Right hindlimb (tissue), 1 donor: Measurements from ENCODE around the gene C3orf22.
A peak's percentile ranks its signal among the peaks of the same experiment; 100 is the strongest.

Experiments used
- DNase-seq: peaks from one replicate; pipeline ENCODE4 v3.0.0-alpha.2; 2018

Gene C3orf22

DNA sequence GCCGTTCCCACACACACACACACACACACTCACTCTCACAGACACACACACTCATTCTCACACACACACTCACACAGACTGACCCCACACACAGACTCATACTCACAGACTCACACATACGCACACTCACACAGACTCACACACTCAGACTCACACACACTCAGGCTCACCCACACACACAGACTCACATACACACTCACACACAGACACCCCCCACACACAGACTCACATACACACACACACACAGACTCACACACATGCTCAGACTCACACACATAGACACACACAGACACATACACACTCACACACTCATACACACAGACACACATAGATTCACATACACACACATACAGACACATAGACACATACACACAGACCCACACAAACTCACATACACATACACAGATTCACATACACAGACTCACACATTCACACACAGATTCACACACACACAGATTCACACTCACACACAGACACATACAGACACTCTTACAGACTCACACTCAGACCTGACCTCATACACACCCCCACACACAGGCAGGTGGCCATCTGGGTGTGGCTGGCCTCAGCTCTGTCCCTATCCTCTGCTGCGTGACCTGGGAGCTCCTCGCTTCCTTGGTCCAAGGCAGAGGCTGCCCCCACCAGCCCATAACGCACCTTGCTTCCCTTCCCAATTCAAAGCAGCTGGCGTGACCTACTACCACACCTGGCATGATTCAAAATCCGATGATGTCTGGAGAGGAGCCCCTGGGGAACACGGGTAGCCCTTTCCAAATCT, 1.9 kb downstream of the C3orf22 start:
- peak; percentile 11 for DNase-seq

DNA sequence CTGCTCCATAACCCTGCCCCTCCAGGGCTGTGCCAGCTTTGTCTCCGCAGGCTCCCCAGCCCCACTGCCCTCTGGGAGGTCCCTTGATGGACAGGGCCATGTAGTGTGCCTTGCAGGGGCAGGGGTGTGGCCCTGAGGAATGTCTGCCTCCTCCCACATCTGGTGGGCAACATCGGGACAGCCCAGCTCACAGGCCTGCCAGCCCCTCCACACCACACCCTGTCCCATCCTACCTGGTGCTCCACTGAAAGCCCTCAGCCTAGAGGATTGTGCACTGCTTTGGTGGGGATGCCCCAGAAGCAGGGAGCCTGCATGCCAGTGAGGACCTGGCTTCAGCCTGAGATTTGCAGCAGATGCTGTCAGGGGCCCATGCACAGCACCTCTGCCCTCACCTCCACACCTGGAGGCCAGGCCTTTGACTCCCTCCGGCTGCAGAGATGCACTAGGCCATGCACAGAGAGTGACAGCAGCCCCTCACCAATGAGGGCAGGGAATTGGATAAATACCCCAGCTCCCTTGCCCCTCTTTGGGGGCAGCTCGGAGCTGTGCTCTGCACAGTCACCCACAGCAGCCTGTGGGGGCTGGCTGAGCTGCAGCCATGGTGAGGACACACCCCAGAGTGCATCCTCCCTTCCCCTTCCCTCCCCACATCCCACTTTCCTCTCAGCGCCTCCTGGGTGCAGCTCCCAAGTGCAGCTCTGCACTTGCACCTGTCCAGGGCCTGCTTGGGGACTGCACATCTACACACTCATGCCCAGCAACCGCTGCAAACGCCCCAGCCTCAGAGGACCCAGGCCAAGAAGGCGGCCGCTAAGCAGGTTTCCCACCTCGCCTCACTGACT, 2.7 kb downstream of the C3orf22 start:
- DNase-seq, result peak; percentile 11

DNA sequence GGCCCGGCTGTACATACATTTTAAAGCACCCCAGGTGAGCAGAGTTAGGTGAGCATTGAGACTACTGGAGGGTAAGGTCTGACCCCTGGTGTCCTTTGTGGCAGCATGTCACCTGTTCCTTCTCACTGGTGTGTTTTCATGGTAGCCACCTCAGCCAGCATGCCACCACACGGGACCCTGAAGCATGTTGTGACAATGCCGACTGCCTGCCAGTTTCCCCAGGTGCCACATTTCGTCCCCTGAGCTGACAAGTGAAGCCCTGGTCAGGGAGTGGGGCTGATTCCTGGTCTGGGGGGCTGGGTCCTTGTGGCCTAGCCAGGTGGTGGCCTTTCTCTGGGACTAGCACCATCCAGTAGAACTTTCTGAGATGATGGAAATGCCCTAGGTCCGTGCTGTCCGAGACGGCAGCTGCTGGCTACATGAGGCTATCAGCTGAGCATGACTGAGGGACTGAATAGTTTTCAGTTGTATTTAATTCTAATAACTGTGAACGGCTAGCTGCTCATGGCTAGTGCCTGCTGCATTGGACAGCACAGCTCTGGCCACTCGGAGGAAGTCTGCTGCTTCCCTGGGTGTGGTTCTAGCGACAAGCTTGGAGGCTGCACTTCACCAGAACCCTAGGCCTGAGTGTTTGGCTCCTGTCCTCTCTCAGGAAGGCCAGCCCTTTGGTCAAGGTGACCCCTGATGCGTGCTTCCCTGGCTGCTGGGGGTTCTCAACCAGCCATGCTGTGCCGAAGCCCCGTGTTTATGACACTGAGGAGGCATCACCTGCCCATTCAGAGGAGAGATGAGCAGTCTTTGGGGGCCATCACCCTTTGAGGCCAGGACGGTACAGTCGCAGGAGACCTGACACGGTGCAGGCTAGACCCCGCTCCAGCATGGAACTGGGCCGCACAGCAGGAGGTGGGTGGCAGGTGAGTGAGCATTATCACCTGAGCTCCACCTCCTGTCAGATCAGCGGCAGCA, 3.9 kb downstream of the C3orf22 start:
- DNase-seq, result peak; percentile 11

DNA sequence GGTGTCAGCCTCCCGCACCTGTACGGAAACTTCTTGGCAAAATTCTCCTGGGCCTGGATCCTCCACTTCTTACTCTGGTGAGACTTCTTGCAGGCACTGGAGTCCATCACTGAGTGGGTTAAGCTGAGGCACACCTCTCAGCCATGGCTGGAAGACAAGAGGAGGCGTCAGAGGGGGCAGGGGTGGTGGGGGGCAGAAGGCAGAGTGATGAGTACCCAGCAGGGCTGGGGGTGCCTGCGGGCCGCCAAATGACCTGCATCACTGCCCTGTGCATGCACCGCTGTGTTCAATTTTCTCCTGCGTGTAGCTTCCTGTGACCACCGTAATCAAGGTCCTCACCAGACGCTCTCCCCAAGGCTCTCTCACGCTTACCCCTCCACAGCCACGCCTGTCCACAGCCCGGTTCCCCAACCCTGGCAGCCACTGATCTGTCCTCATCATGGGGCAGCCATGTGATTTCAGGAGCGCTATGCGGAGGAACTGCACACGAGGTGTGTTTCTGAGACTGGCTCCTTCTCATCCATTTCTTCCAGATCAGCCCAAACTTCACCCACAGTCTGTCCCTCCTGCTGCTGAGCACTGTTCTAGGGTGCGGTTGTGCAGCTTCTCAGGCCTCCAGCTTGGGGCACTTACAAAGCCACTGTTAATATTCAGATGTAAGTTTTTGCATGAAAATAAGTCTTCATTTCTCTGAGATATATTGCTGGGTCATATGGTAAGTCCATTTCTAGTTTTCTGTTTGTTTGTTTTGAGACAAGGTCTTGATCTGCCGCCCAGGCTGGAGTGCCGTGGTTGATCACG, 5.2 kb downstream of the C3orf22 start:
- DNase-seq, result peak; percentile 9

DNA sequence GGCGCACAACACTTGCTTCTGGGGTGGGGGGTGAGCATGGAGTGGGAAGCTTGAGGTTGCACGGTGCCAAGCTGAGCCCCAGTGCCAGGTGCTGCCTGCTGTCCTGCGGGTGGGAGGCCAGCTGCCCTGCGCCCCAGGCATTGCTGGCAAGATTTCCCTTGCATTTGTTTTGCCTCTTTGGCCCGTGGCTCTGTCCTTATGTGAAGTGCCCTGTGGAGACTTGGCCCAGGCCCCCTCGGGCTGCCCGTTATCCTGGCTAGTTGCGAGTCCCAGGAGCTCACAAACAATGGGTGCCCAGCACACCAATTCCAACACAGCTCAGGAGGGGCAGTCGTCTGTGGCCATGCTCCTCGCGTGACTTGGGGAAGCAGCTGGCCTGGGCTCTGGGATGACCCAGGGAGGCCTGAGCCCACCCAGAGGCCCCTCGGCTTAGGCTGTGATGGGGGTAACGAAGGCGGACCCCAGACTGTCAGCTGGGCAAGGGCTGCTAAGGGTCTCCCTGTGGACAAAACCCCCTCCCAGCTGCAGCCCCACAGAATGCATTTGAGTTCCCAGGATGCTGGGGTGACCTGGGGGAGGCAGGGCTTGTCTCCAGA, 5.9 kb downstream of the C3orf22 start:
- peak; percentile 36 for DNase-seq

DNA sequence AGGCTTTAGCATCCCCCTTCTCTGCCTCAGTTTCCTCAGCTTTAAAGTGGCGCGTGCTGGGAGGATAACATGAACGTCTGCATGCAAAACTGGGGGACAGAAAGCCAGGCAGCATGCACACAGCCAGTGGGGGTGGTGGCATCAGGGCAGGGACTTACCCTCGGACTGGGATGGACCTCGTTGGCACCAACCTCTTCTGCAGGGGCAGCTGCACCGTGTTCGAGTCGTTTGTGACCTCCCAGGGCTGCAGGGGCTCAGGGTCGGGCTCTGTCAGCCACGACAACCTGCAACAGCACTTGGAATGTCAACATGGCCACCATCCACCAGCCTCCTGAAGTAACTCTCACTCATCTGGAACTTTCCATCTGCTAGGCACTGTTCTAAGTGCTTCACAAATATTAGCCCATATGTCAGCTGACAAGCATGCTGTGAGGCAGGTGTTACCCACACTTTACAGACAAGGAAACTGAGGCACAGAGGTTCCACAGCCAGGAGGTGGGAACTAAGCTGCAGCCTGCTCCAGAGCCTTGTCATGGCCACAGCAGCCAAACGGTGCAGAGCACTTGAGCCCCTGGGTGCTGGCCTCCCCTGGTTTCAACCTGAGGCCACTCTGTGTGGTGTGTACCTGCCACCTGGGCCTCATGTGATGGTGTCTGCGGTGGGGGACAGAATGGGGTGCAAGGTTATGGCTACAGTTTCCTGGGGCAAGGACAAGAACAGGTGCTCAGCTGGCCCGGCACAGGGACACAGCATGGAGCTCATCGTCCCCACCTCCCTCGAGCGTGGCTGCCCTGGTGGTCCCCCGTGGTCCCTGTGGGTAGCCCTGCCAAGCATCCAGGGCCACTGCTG, 6.7 kb downstream of the C3orf22 start:
- DNase-seq, result no peak

DNA sequence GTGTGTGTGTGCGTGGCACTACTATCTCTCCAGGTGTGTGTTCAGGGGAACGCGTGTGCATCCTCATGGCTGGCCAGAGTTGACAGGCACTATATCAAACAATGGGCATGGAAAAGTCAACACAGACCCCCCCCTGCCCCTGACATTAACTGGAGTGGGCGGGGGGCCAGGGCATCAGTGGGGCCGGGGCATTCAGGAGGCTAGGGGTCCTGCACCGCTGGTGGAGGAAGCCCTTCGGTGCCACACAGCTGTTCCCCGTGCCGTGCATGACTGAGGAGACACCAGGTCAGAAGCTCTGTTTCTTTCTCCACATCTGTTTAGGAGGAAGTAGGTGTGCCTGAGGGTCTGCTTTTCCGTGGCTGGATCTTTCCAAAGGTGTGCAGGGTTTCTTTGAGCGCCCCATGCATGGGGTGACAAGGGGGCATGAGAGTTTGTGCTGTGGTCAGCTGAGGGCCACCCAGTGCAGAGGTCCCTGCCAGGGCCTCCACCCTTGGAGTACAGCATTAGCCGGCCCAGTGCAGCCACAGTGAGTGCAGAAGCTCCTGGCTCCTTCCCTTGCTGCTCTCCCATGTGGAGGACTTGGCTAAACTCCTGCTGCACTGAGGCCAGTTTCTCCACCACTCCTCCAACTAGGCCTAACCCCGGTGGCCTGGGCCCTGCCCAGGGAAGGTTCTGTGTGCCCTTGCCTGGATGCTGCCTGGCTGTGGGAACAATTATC, 7.5 kb downstream of the C3orf22 start:
- peak; percentile 48 for DNase-seq

DNA sequence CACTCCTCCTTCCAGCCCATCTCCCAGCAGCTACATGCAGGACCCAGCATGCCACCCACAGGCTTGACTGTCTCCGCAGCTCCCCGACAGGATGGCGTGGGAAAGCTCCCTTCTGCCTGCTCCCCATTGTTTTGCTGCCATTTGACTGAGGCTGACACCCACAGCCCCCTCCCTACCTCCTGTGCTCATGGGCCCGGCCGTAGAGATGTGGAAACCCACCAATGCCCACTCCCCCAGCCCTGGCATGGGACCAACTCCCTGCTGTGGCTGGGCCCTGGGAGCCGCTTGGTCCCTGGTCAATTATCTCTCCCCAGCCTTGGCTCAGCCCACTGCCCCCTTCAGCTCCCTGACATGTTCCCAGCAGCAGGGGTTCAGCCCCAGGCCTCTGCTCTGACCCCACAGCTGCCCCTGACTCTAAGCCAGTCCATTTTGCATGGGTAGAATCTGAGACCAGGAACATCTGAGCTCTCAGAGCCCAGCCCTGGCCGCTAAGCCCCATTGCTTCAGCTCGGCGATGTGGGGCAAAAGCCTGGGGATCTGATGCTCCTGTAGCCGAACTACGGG, 8.2 kb downstream of the C3orf22 start:
- DNase-seq, result peak; percentile 17

DNA sequence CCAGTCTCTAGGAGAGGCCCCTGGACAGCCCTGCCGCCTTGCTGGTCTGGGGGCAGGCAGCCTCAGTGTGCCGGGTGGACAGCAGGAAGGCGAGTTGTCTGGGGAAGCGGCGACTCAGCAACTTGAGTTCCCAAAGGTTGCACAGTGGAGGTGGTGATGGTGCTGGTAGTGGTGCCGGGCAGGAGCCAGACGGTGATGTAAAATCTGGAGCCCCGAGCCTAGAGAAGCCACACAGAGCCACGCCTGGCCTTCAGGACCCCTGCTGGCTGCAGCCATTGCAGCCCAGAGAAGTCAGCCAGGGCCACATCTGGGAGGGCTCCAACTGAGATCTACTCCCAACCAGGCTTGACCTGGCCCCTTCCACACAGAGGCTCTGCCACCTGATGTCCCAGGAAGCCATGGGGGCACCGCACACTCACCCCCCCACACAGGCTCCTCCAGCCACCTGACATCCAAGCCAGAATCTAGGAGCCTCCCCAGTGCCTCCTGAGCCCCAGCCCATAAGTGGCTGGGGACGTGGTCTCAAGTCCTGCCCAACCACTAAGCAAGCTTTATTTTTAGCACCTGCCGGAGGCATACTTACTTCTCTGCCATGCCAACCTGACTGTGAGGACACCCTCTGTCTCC, 8.8 kb downstream of the C3orf22 start:
- DNase-seq, result peak; percentile 9

DNA sequence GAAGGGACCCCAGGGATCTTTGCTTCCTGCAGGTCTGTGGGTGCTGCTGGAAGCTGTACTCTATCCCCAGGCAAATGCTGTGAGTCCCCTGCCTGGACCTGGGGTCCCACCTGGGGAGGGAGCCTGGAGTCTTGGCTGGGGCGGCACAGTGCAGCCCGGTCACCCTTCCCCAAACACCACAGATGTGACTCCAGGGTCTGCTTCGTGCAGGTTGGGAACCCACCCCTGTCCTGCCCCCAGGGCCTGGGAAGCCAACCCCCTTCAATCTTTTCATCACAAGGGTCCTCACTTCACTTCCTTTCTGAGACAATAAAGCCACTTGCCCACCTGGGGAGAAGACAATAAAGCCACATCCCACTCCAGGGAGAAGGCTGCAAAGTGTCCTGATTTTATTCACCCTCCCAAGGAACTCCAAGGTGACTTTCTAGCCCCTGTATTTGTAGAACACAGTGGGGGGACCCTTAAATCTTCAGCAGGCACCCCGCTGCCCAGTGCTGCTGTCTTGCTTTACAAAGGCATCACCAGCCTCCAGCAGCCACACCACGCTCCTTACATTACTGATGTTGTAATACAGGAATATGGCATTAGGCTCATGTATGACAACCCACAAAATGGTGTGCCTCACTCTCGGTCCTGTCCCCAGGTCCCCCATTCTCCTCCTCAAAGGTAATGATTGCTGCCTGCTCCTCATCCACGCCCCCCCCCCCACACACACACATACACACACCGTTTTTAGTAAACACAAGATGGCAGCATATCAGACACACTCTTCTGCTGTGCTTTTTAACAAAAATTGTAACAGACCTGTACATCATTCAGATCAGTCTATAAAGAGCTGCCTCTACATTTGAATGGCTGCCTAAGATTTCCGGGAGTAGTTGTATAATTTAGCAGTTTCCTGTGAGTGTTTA, 9.9 kb downstream of the C3orf22 start:
- DNase-seq, result peak; percentile 12

DNA sequence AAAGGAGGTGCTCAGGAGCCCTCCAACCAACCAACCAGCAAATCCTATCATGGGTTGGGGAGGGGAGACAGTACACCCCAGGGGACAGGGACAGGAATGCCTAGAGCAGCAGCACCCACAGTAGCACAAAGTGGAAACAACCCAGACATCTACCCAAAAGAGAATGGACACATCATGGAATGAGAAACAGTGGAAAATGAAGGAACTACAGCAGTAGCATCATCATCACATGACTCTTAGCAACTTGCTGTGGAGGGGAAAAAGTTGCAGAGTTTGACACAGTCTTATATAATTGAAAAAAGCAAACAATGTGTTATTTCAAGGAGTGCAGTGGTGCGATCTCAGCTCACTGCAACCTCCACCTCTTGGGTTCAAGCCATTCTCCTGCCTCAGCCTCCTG, 11.0 kb downstream of the C3orf22 start:
- peak; percentile 14 for DNase-seq

DNA sequence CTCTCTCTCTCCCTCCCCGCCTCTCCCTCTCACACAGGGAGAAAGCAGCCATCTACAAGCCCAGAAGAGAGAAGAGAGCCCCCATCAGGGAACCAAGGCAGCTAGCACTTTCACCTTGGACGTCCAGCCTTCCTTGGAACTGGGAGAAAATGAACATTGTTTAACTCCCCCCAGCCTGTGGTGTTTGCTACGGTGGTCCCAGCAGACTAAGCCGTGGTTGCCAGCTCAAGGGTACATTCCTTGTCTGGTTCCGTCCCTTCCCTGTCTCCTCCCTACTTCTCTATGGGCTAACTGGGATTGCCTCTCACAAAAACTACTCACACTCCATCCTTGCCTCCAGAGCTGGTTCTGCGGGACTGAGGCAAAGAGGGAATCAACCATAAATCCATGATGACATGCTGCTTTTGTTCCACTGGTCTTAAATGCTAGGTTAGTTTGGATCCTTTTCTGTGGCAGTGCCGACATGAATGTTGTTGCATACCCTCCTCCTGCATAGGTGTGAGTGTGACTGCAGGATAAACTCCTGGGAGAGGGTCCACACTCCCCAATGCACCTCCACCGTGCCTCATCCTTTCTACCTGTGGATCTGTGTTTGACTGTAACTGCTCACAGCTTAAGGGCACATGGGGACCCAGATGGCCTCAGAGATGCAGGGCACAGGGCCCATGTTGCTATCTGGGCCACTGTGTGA, 12.0 kb downstream of the C3orf22 start:
- DNase-seq, result no peak

DNA sequence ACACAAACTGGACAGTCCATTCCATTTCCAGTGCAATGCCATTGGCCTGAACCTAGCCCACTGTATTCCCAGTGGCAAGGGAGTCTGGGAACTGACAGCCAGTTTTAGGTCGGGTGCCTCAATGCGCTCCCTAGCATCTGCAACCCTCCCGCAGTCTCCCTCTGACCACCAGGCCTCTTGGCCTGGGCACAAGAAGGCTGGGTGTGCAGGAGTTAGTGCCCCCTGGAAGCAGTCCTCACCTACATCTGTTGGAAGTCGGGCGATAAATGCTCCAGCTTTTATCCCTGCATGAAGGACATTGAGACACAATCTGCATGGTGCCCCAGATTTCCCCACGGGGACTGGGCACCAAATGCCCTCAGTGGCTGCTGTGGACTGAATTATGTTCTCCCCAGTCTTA, 12.7 kb downstream of the C3orf22 start:
- peak; percentile 5 for DNase-seq

DNA sequence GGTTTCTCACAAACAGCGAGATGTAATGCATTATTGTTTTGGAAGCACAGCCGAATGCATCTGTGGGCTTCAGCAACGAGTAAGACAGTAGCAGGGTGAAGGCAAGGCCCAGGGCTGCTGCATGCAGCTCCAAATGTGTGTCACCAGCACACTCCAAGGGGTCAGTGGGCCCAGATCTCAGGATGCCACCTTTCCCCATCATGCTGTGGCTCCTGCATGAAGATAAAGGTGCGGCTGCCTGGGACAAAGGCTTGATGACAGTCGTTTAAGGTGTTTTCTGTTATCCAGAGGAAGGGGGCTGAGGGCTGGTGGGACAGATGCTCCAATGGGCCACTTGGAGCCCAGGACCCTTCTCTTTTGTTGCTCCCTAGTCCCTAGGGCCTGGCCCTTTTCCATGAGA, 13.2 kb downstream of the C3orf22 start:
- DNase-seq, result no peak

DNA sequence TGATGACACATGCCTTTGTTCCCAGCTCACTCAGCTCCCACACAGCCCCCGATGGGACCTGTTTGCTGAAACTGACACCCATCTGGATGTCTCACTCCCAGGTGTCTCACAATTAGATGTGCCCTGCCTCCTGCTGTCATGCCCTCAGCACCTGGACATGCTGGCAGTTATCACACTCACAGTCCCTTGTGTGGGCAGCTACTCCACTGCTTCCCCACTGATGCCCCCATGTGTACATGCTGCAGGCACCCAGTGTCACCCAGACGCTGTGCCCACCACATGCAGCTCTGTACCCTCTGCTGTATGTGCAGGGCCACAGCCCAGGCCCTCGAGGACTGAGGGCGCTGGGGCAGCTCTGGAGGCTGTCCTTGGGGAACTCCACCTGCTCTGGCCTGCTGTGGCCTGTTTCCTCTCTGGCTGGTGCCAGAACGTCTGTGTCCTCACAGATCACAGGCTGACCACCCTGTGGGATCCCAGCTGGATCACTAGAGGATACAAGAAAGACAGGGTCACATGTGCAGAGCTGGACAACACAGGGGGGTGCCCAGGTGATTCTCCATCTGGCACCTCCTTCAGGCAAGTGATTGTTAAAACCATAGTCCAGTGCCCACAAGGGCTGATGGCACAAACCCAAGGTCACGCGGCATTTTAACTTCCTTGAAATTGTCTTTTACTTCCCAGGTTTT, 14.0 kb downstream of the C3orf22 start:
- peak; percentile 9 for DNase-seq

DNA sequence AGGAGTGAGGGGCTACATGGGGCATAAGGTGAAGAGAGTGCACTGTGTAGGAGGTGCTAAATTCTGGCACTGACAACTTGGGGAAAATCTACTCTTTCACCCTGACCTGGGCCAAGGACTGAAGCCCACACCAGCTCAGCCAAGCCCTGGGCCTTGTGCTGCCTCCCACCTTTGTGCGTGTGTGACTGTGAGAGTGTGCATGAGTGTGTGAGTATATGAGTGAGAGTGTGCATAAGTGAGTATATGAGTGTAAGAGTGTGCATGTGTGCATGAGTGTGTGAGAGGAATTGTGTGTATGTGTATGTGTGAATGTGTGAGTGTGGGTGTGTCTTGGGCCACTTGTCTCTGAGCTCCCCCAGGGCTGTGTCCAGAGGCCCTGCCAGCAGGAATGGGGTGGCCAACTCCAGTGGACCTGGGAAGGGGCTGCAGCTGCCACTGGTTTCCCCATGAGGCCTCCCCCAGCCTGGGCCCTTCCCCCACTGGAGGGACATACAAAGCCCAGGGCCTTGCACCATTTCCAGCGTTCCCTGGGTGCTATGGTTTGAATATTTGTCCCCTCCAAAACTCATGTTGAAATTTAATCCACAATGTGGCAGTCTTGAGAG, 15.2 kb downstream of the C3orf22 start:
- peak; percentile 11 for DNase-seq
